SK-N-MC (cell line): ENCODE data around the gene ACVR1.

Experiments
- EZH2 ChIP-seq: fragments of 200-600 bp; sonication (generic); IDR thresholded peaks from one replicate; pipeline ENCODE4 v1.6.1; 2017; ENCODE audit warnings: antibody characterized with exemption
- FOXP2 ChIP-seq: optimal IDR thresholded peaks from 2 replicates; pipeline ENCODE3; 2011; ENCODE audit warnings: mild to moderate bottlenecking, moderate library complexity; ENCODE audit not compliant: insufficient read depth; ENCODE audit errors: extremely low read length, control extremely low read depth
- POLR2AphosphoS5 ChIP-seq: IDR thresholded peaks from 2 replicates; pipeline ENCODE4 v1.6.1; 2012; ENCODE audit warnings: mild to moderate bottlenecking, low read depth, low read length, borderline replicate concordance

GRCh38 chr2:157737656-157738055 is 138.5 kb downstream of the ACVR1 start:
- no peak for TF ChIP-seq POLR2AphosphoS5
- TF ChIP-seq EZH2 = no peak
- TF ChIP-seq FOXP2 = no peak
